Measurements from ENCODE around the gene EFNA4. TPM values are rescaled to one million over a fixed set of nuclear protein-coding genes. Genes with fewer than 3 reads are reported as not detected.

The EFNA4 gene
- total RNA-seq, 3 donors from 2014 or later (not counting 1 experiment from before 2014, with no cell fraction given): 4.6 to 6.8 (median 5.5) TPM

DNA sequence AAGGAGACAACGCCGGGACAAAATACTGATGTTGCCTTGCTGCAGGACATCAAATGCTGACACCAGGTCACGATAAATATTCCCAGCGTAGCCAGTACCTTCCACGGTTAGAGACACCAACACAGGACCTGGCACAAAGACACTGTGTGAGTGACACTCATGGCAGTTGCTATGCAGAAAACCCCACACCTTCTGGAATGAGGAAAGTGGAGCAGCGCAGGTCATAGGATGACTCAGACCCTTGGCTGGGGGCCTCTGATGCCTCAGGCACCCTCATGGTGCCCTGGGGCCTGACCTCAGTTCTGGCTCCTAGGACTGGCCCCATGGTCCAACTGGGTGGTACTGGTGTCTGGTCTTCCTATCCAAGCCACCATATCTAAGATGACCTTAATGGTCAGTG lies 37.0 kb upstream of the EFNA4 start:
- no peak for DNase-seq
- no peaks in the 10 kb centered on the region for H3K4me1 Mint-ChIP-seq
- Histone ChIP-seq H3K4me1 (ENCODE audit: control insufficient read depth, insufficient read depth, low read length) (no peaks in the 10 kb centered on the region), H3K27ac (ENCODE audit: low read length) (no peak overlapping the region), H3K4me3 (ENCODE audit: low read length) (no peak overlapping the region), H3K9me3 (ENCODE audit: control insufficient read depth, insufficient read depth, low read length) (no peaks in the 10 kb centered on the region), H3K36me3 (ENCODE audit: control insufficient read depth, insufficient read depth, low read length) (no peaks in the 10 kb centered on the region), H3K27me3 (ENCODE audit: control insufficient read depth, insufficient read depth, low read length) (no peaks in the 10 kb centered on the region)
- H3K27ac Mint-ChIP-seq: no peak overlapping the region
- TF ChIP-seq, protein P1, sequence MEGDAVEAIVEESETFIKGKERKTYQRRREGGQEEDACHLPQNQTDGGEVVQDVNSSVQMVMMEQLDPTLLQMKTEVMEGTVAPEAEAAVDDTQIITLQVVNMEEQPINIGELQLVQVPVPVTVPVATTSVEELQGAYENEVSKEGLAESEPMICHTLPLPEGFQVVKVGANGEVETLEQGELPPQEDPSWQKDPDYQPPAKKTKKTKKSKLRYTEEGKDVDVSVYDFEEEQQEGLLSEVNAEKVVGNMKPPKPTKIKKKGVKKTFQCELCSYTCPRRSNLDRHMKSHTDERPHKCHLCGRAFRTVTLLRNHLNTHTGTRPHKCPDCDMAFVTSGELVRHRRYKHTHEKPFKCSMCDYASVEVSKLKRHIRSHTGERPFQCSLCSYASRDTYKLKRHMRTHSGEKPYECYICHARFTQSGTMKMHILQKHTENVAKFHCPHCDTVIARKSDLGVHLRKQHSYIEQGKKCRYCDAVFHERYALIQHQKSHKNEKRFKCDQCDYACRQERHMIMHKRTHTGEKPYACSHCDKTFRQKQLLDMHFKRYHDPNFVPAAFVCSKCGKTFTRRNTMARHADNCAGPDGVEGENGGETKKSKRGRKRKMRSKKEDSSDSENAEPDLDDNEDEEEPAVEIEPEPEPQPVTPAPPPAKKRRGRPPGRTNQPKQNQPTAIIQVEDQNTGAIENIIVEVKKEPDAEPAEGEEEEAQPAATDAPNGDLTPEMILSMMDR (IDR thresholded peaks at IDR 0.05): no peak
- no peaks in the 10 kb centered on the region for H3K36me3 Mint-ChIP-seq
- H3K4me3 Mint-ChIP-seq: no peak overlapping the region
- no peaks in the 10 kb centered on the region for H3K27me3 Mint-ChIP-seq (ENCODE audit: low read depth in 2 of 2)
- intact Hi-C loops (cut with micrococcal nuclease): no loop called here
- no peak for ATAC-seq
- WGBS (ENCODE audit: insufficient coverage): 91% methylated on average over 6 of the region's 6 CpGs
- H3K9me3 Mint-ChIP-seq: no peaks in the 10 kb centered on the region

- Mint-ChIP-seq H3K4me1 (no peaks in the 10 kb centered on the region), H3K27ac (no peak overlapping the region), H3K36me3 (no peaks in the 10 kb centered on the region), H3K4me3 (no peak overlapping the region), H3K9me3 (no peaks in the 10 kb centered on the region), H3K27me3 (ENCODE audit: low read depth in 2 of 2) (no peaks in the 10 kb centered on the region)
- Histone ChIP-seq H3K36me3 (ENCODE audit: control insufficient read depth, insufficient read depth, low read length) (no peaks in the 10 kb centered on the region), H3K27ac (ENCODE audit: low read length) (no peak overlapping the region), H3K27me3 (ENCODE audit: control insufficient read depth, insufficient read depth, low read length) (no peaks in the 10 kb centered on the region), H3K4me1 (ENCODE audit: control insufficient read depth, insufficient read depth, low read length) (no peaks in the 10 kb centered on the region), H3K9me3 (ENCODE audit: control insufficient read depth, insufficient read depth, low read length) (no peaks in the 10 kb centered on the region), H3K4me3 (ENCODE audit: low read length) (no peak overlapping the region)
- DNase-seq (no peak), ATAC-seq (no peak)
- TF ChIP-seq, protein P1 (IDR thresholded peaks at IDR 0.05): no peak
- intact Hi-C loops (cut with micrococcal nuclease): no loop called here
- 90% methylated on average over 16 of the region's 16 CpGs for WGBS (ENCODE audit: insufficient coverage)
Measured at GRCh38 chr1:155029513-155030242, 33.9 kb upstream of the EFNA4 start.

DNA sequence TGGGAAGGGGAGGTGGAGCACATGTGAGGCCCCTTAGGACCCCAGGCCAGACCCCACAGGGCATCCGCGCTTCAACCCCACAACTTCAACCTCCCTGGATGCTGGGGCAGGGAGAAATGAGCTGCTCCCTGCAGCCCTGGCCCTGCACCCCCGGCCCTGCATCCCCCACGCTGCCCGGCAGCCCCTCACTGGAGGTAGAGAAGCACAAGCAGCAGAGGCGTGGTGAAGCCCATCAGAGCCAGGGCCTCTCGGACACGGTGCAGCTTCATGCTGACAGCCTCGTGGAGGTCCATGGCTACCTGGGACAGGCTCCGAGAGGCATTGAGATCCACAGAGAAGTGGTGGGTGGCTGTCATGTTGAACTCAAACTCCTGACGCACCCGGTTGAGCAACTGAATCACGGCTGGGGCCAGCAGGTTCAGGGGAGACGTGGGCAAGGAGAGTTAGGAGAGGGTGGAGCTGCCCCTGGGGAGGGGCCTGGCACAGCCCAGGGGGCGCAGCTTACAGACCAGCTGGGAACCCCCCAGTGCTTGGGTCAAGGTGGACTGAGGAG lies 33.2 kb upstream of the EFNA4 start:
- WGBS (ENCODE audit: insufficient coverage): 89% methylated on average over 15 of the region's 15 CpGs
- Mint-ChIP-seq H3K4me3 (no peak overlapping the region), H3K27me3 (ENCODE audit: low read depth in 2 of 2) (no peaks in the 10 kb centered on the region), H3K27ac (no peak overlapping the region), H3K4me1 (no peaks in the 10 kb centered on the region), H3K9me3 (no peaks in the 10 kb centered on the region), H3K36me3 (no peaks in the 10 kb centered on the region)
- intact Hi-C loops (cut with micrococcal nuclease): no loop called here
- TF ChIP-seq, protein P1 (IDR thresholded peaks at IDR 0.05): no peak
- DNase-seq: no peak
- Histone ChIP-seq H3K4me1 (ENCODE audit: control insufficient read depth, insufficient read depth, low read length) (no peaks in the 10 kb centered on the region), H3K27me3 (ENCODE audit: control insufficient read depth, insufficient read depth, low read length) (no peaks in the 10 kb centered on the region), H3K27ac (ENCODE audit: low read length) (no peak overlapping the region), H3K9me3 (ENCODE audit: control insufficient read depth, insufficient read depth, low read length) (no peaks in the 10 kb centered on the region), H3K36me3 (ENCODE audit: control insufficient read depth, insufficient read depth, low read length) (no peaks in the 10 kb centered on the region), H3K4me3 (ENCODE audit: low read length) (no peak overlapping the region)
- ATAC-seq: no peak

Measured in natural killer cell (primary cell).